ENCODE measurements around the gene DGCR6L.
"Not testable (repeated sequence)": the region's sequence is repeated elsewhere in the genome, so short reads cannot be mapped to it uniquely, and the experiment has no call there.

GRCh38 chr22:20281473-20281872, 38.4 kb downstream of the DGCR6L start:
- TF ChIP-seq, protein P1, sequence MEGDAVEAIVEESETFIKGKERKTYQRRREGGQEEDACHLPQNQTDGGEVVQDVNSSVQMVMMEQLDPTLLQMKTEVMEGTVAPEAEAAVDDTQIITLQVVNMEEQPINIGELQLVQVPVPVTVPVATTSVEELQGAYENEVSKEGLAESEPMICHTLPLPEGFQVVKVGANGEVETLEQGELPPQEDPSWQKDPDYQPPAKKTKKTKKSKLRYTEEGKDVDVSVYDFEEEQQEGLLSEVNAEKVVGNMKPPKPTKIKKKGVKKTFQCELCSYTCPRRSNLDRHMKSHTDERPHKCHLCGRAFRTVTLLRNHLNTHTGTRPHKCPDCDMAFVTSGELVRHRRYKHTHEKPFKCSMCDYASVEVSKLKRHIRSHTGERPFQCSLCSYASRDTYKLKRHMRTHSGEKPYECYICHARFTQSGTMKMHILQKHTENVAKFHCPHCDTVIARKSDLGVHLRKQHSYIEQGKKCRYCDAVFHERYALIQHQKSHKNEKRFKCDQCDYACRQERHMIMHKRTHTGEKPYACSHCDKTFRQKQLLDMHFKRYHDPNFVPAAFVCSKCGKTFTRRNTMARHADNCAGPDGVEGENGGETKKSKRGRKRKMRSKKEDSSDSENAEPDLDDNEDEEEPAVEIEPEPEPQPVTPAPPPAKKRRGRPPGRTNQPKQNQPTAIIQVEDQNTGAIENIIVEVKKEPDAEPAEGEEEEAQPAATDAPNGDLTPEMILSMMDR (IDR thresholded peaks at IDR 0.05), result not testable (repeated sequence)
- TF ChIP-seq POLR2A (IDR thresholded peaks at IDR 0.05), result not testable (repeated sequence)

All from upper lobe of left lung (tissue), 4 donors.